ENCODE measurements around the gene NTSR1.

DNA sequence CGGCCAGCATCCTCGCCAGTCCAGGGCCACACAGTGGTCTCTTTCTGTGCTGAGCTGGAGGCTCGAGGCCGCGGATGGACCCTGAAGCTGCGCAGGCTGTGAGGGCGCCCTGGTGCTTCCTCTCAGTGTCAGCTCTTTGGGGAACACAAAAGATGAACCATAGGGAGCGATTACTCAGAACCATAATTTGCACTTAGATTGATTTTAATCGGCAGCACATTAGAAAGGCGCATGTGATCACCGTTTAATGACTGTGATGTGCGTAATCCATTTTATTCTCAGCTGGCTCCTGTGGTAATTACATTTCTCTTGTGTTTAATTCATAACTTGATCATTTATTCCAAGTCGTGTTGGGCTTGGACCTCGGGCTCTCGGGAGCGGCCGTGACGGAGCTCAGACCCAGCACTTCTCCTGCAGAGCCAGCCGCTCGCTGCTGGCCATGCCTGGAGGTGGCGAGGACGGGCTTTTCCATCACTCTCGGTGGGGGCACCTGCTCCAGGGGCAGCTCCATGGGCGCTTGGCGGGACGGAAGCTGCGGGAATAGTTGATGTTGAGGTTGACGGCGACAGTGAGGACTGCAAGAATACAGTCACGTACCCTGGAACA is 25.6 kb upstream of the NTSR1 start:
- TF ChIP-seq, protein P1, sequence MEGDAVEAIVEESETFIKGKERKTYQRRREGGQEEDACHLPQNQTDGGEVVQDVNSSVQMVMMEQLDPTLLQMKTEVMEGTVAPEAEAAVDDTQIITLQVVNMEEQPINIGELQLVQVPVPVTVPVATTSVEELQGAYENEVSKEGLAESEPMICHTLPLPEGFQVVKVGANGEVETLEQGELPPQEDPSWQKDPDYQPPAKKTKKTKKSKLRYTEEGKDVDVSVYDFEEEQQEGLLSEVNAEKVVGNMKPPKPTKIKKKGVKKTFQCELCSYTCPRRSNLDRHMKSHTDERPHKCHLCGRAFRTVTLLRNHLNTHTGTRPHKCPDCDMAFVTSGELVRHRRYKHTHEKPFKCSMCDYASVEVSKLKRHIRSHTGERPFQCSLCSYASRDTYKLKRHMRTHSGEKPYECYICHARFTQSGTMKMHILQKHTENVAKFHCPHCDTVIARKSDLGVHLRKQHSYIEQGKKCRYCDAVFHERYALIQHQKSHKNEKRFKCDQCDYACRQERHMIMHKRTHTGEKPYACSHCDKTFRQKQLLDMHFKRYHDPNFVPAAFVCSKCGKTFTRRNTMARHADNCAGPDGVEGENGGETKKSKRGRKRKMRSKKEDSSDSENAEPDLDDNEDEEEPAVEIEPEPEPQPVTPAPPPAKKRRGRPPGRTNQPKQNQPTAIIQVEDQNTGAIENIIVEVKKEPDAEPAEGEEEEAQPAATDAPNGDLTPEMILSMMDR (IDR thresholded peaks at IDR 0.05) = no peak
- no peak for TF ChIP-seq POLR2A (IDR thresholded peaks at IDR 0.05)
